GM12878 (cell line): ENCODE results near the gene ETF1. TPM values are rescaled to one million over a fixed set of nuclear protein-coding genes. Genes with fewer than 3 reads are reported as not detected.

ENCODE experiments used
- E4F1 ChIP-seq: fragments of 450-650 bp; IDR thresholded peaks from 2 replicates; pipeline ENCODE4 v1.6.1; 2018; ENCODE audit warnings: borderline replicate concordance, mild to moderate bottlenecking; ENCODE audit not compliant: partially characterized antibody
- EZH2 ChIP-seq: IDR thresholded peaks from 2 replicates; pipeline ENCODE4 v1.6.1; 2012; ENCODE audit warnings: low read depth, mild to moderate bottlenecking, control low read depth, inconsistent platforms, low read length, borderline replicate concordance; ENCODE audit not compliant: control insufficient read depth
- KDM1A ChIP-seq: fragments of 200-600 bp; sonication (generic); IDR thresholded peaks from 2 replicates; pipeline ENCODE4 v1.6.1; 2016; ENCODE audit warnings: borderline replicate concordance
- MAX ChIP-seq: IDR thresholded peaks from 2 replicates; pipeline ENCODE4 v1.6.1; 2012; ENCODE audit warnings: low read depth, low read length, improper control_type of control experiment
- NFYB ChIP-seq: IDR thresholded peaks from 2 replicates; pipeline ENCODE4 v1.6.1; 2011; ENCODE audit warnings: low read depth, mild to moderate bottlenecking, low read length, improper control_type of control experiment, moderate library complexity; ENCODE audit not compliant: insufficient read depth
- NKRF ChIP-seq: fragments of 450-650 bp; conservative IDR thresholded peaks from 2 replicates; pipeline ENCODE4 v1.6.1; 2017; ENCODE audit warnings: mild to moderate bottlenecking, moderate library complexity
- NR2C2 ChIP-seq: IDR thresholded peaks from 2 replicates; pipeline ENCODE4 v1.6.1; 2011; ENCODE audit warnings: borderline replicate concordance, low read depth; ENCODE audit not compliant: control insufficient read depth, insufficient read length
- PAX8 ChIP-seq: fragments of 450-650 bp; IDR thresholded peaks from 2 replicates; pipeline ENCODE4 v1.6.1; 2017; ENCODE audit warnings: mild to moderate bottlenecking, moderate library complexity
- PKNOX1 ChIP-seq: fragments of 450-650 bp; IDR thresholded peaks from 2 replicates; pipeline ENCODE4 v1.6.1; 2016; ENCODE audit warnings: mild to moderate bottlenecking
- RELB ChIP-seq: fragments of 450-650 bp; IDR thresholded peaks from 2 replicates; pipeline ENCODE4 v1.6.1; 2017; ENCODE audit warnings: low read depth, mild to moderate bottlenecking, moderate library complexity
- SPI1 ChIP-seq: IDR thresholded peaks from 2 replicates; pipeline ENCODE4 v1.6.1; 2011; ENCODE audit warnings: low read depth, mild to moderate bottlenecking, low read length, moderate library complexity, borderline replicate concordance; ENCODE audit not compliant: insufficient read depth
- USF1 ChIP-seq: IDR thresholded peaks from 2 replicates; pipeline ENCODE4 v1.6.1; 2011; ENCODE audit warnings: borderline replicate concordance, low read depth, mild to moderate bottlenecking, moderate library complexity, mixed read lengths, low read length; ENCODE audit not compliant: insufficient read depth; ENCODE audit errors: extremely low read length
- YBX1 ChIP-seq: fragments of 450-650 bp; IDR thresholded peaks from 2 replicates; pipeline ENCODE4 v1.6.1; 2016; ENCODE audit warnings: antibody characterized with exemption
- ZBTB33 ChIP-seq: fragments of 450-650 bp; IDR thresholded peaks from 2 replicates; pipeline ENCODE4 v1.6.1; 2017; ENCODE audit warnings: mild to moderate bottlenecking
- ZNF207 ChIP-seq: fragments of 450-650 bp; IDR thresholded peaks from 2 replicates; pipeline ENCODE4 v1.6.1; 2014; ENCODE audit warnings: antibody characterized with exemption, mild to moderate bottlenecking, borderline replicate concordance
- polyA plus RNA-seq, 11 experiments: library from polyadenylated mRNA; depleted of rRNA in 4 of 11; unstranded in 6 of 11; stranded (reverse) in 5 of 11; fragments of >200 nt; fragmentation: Nextera tagmentation in 4 of 11; fragmentation: Illumina TruSeq in 1 of 11; extraction: Ambion mirVana in 4 of 11; extraction: Trizol in 1 of 11; gene quantifications; 1 replicate in 1 of 11; 2 replicates in 10 of 11; pipeline versions ENCODE4 v1.2.1 to v1.2.3, GENCODE V29; 2011 to 2016; ENCODE audit warnings: inconsistent platforms in 2 of 11, missing spikeins in 2 of 11, low read depth in 1 of 11
- total RNA-seq, 4 experiments: library from RNA; depleted of rRNA in 3 of 4; stranded (reverse); fragments of >200 nt in 3 of 4; fragmentation: Illumina TruSeq in 1 of 4; extraction: Trizol in 1 of 4; gene quantifications; 2 replicates each; pipeline versions ENCODE4 v1.2.1 to v1.2.3, GENCODE V29; 2013 to 2021

Gene ETF1
- total and polyA plus RNA-seq, 10 of the 15 experiments (the other 5 are each of a cell fraction or from before 2014, with no cell fraction given) = 29.8 to 145 (median 108) TPM

GRCh38 chr5:138542956-138543729 lies at the start of gene ETF1 (continued):
- peak; percentile 95 for TF ChIP-seq NKRF
- peak; percentile 67 for TF ChIP-seq PKNOX1
- TF ChIP-seq MAX = peak; percentile 88
- peak; percentile 43; the same call in 1 of the 2 replicates for TF ChIP-seq SPI1
- TF ChIP-seq USF1 = peak; percentile 83
- no peak for TF ChIP-seq EZH2
- TF ChIP-seq KDM1A = no peak
- no peak for TF ChIP-seq YBX1
- TF ChIP-seq PAX8 = no peak
- TF ChIP-seq ZBTB33 = no peak
- TF ChIP-seq ZNF207 = no peak; the same call in none of the 2 replicates
- peak; percentile 77 for TF ChIP-seq E4F1
- TF ChIP-seq NR2C2 = no peak
- TF ChIP-seq RELB = peak; percentile 94
- TF ChIP-seq NFYB = peak; percentile 92
